Testis (tissue), 3 donors: ENCODE results near the gene CDH4. TPM values are rescaled to one million over a fixed set of nuclear protein-coding genes. Genes with fewer than 3 reads are reported as not detected.

Experiments
- DNase-seq: peaks from one replicate; pipeline ENCODE4 v3.0.0-alpha.2; 2019
- H3K27ac ChIP-seq, 2 donors: fragments of 200-600 bp; sonication (generic); one replicate each; pipeline ENCODE4 v1.5.1; 2019
- H3K27me3 ChIP-seq: fragments of 200-600 bp; sonication (generic); one replicate; pipeline ENCODE4 v1.5.1; 2019
- H3K36me3 ChIP-seq: fragments of 200-600 bp; sonication (generic); one replicate; pipeline ENCODE4 v1.5.1; 2017; ENCODE audit warnings: low read depth; ENCODE audit errors: missing control alignments
- H3K4me1 ChIP-seq: fragments of 200-600 bp; sonication (generic); one replicate; pipeline ENCODE4 v1.5.1; 2019
- H3K4me3 ChIP-seq, 2 donors: fragments of 200-600 bp; sonication (generic); one replicate each; pipeline ENCODE4 v1.5.1; 2017 to 2019
- H3K9me3 ChIP-seq: fragments of 200-600 bp; sonication (generic); one replicate; pipeline ENCODE4 v1.5.1; 2017
- CTCF ChIP-seq, 3 experiments: fragments of 450-650 bp in 2 of 3; fragments of 200-600 bp in 1 of 3; sonication (generic) in 1 of 3; IDR thresholded peaks; one replicate each; pipeline ENCODE4 v1.5.1; 2016 to 2019; ENCODE audit warnings: antibody characterized with exemption in 3 of 3, mild to moderate bottlenecking in 2 of 3, moderate library complexity in 1 of 3
- POLR2A ChIP-seq: fragments of 450-650 bp; IDR thresholded peaks from one replicate; pipeline ENCODE4 v1.6.1; 2017; ENCODE audit warnings: antibody characterized with exemption, mild to moderate bottlenecking, moderate library complexity
- WGBS, 2 donors: methylation state at CpG; one replicate each; pipeline ENCODE4 v1.1.5; 2018; 5-methylcytosine and 5-hydroxymethylcytosine counted together
- intact Hi-C: fragments of 100-400 bp; cut with DNase I; formaldehyde crosslinking; loops from one replicate; pipeline ENCODE4 v1.15.1; 2023; ENCODE audit warnings: low total_unique reads
- polyA plus RNA-seq: library from polyadenylated mRNA; stranded (reverse); fragments of 350-450 nt; fragmentation: Illumina TruSeq; extraction: RNeasy Lipid Tissue Mini Kit (QIAGEN cat#74804); gene quantifications from one replicate; pipeline ENCODE4 v1.2.3, GENCODE V29; 2014; ENCODE audit warnings: low read depth, low replicate concordance; ENCODE audit not compliant: insufficient read depth
- total RNA-seq, 2 donors: library from RNA; depleted of rRNA; stranded (reverse); fragments of >200 nt; gene quantifications; one replicate each; pipeline ENCODE4 v1.2.3, GENCODE V29; 2016

CDH4 gene
- total and polyA plus RNA-seq, 3 donors from 2014 or later = 1.4 to 3.3 (median 1.9) TPM

- no peaks in the 10 kb centered on the region for H3K4me1 ChIP-seq
- intact Hi-C loops = no loop called here
- no peaks in the 10 kb centered on the region for H3K9me3 ChIP-seq
- no peaks in the 10 kb centered on the region for H3K36me3 ChIP-seq
- H3K4me3 ChIP-seq = no peak overlapping the region
- DNase-seq = no peak
- 94% methylated on average over 24 to 34 of the region's 38 CpGs for WGBS, 2 donors
- H3K27ac ChIP-seq = no peak overlapping the region
- TF ChIP-seq POLR2A (no peak), CTCF (IDR thresholded peaks at IDR 0.05) (no peak)
- no peaks in the 10 kb centered on the region for H3K27me3 ChIP-seq
Observed at GRCh38 chr20:61873651-61874420, 621.8 kb downstream of the CDH4 start.

GRCh38 chr20:61874421-61875068, 622.5 kb downstream of the CDH4 start:
- 73 to 80% methylated on average over 14 to 27 of the region's 27 CpGs for WGBS, 2 donors
- Histone ChIP-seq H3K9me3 (no peaks in the 10 kb centered on the region), H3K27me3 (no peaks in the 10 kb centered on the region), H3K4me1 (no peaks in the 10 kb centered on the region), H3K36me3 (no peaks in the 10 kb centered on the region), H3K27ac (no peak overlapping the region), H3K4me3 (no peak overlapping the region)
- intact Hi-C loops = no loop called here
- no peak for TF ChIP-seq POLR2A
- no peak for TF ChIP-seq CTCF (IDR thresholded peaks at IDR 0.05)
- DNase-seq = no peak

- 63 to 80% methylated on average over 17 to 22 of the region's 25 CpGs for WGBS, 2 donors
- peak; percentile 51 for DNase-seq
- no peak overlapping the region for H3K27ac ChIP-seq
- no peaks in the 10 kb centered on the region for H3K4me1 ChIP-seq
- intact Hi-C loops = no loop called here
- TF ChIP-seq POLR2A = no peak
- peak in 1 of 3 experiments; percentile 11 for TF ChIP-seq CTCF (IDR thresholded peaks at IDR 0.05)
- no peak overlapping the region for H3K4me3 ChIP-seq
- no peaks in the 10 kb centered on the region for H3K27me3 ChIP-seq
- no peaks in the 10 kb centered on the region for H3K9me3 ChIP-seq
- no peaks in the 10 kb centered on the region for H3K36me3 ChIP-seq
Observed at GRCh38 chr20:61875221-61875885, 623.3 kb downstream of the CDH4 start.

GRCh38 chr20:61875996-61876395, 623.9 kb downstream of the CDH4 start:
- no peak for TF ChIP-seq CTCF (IDR thresholded peaks at IDR 0.05)
- TF ChIP-seq POLR2A = no peak
- Histone ChIP-seq H3K36me3 (no peaks in the 10 kb centered on the region), H3K27me3 (no peaks in the 10 kb centered on the region), H3K4me1 (no peaks in the 10 kb centered on the region), H3K4me3 (no peak overlapping the region), H3K9me3 (no peaks in the 10 kb centered on the region), H3K27ac (no peak overlapping the region)
- WGBS, 2 donors = 79 to 84% methylated on average over 8 to 16 of the region's 16 CpGs
- intact Hi-C loops = no loop called here
- no peak for DNase-seq
